ENCODE results near the gene COL9A1. TPM values are rescaled to one million over a fixed set of nuclear protein-coding genes. Genes with fewer than 3 reads are reported as not detected.

Gene COL9A1
- total RNA-seq (2021; ENCODE audit: unreplicated experiment) (not detected), Bru-seq, nascent RNA (not detected), BruChase-seq, experiment 1, labeled RNA remaining after a 2-hour chase (not detected), BruChase-seq, experiment 2, labeled RNA remaining after a 6-hour chase (percentile 2 among the genes with signal in this experiment)
- not detected for polyA plus RNA-seq (2012; ENCODE audit: insufficient read length)
- long read RNA-seq = 0 reads

GRCh38 chr6:70303034-70303525, at the start of gene COL9A1:
TSS of gene COL9A1 (minus strand) at chr6:70303084. CDS start at chr6:70302924, 160 bp downstream.
- TF ChIP-seq SIN3A (IDR thresholded peaks at IDR 0.05; ENCODE audit: borderline replicate concordance, insufficient read depth, low read depth, low read length) (no peak), POLR2AphosphoS5 (IDR thresholded peaks at IDR 0.05; ENCODE audit: low read depth, low read length) (no peak), TCF7L2 (IDR thresholded peaks at IDR 0.05; ENCODE audit: low read depth, low read length) (no peak), CTCF (IDR thresholded peaks at IDR 0.05) (no peak), REST (IDR thresholded peaks at IDR 0.05; ENCODE audit: insufficient read depth in 1 of 2, low read depth in 2 of 2, low read length in 1 of 2) (no peak)
- ChIA-PET CTCF (no interaction called here), POLR2A (no interaction called here)
- Histone ChIP-seq H3K27ac (ENCODE audit: low read length) (no peak within 1 kb of the TSS), H3K9me3 (ENCODE audit: control insufficient read depth, insufficient read depth, low read depth, low read length) (no peaks in the 10 kb centered on the region), H3K4me1 (ENCODE audit: control insufficient read depth, insufficient read depth, low read length) (no peaks in the 10 kb centered on the region), H3K27me3 (ENCODE audit: control insufficient read depth, insufficient read depth, low read length) (peaks cover 12% of the 10 kb centered on the region), H3K36me3 (ENCODE audit: control insufficient read depth, insufficient read depth, low read length) (no peaks in the 10 kb centered on the region), H3K4me3 (ENCODE audit: low read depth in 2 of 2, low read length in 2 of 2) (no peak within 1 kb of the TSS)
- intact Hi-C loops (cut with micrococcal nuclease; ENCODE audit: unreplicated experiment) = no loop called here
- no peak for DNase-seq (ENCODE audit: low read depth, low spot score)
- BruUV-seq (replicated peaks) = no TSS peak
- in situ Hi-C loops (cut with HindIII; ENCODE audit: low pct_unique_long_range_greater_than_20kb, low sequenced_read_pairs) = no loop called here
- no peak for ATAC-seq

GRCh38 chr6:70351461-70351860, 48.6 kb upstream of the COL9A1 start:
- POLR2A ChIA-PET = no interaction called here
- in situ Hi-C loops (cut with HindIII; ENCODE audit: low pct_unique_long_range_greater_than_20kb, low sequenced_read_pairs) = no loop called here

More at GRCh38 chr6:70351461-70351860, 48.6 kb upstream of the COL9A1 start:
- no peaks in the 10 kb centered on the region for H3K4me1 ChIP-seq (ENCODE audit: control insufficient read depth, insufficient read depth, low read length)
- CTCF ChIA-PET = no interaction called here
- no peak for ATAC-seq
- H3K4me3 ChIP-seq (ENCODE audit: low read depth in 2 of 2, low read length in 2 of 2) = no peak overlapping the region
- no peak for TF ChIP-seq REST (IDR thresholded peaks at IDR 0.05; ENCODE audit: insufficient read depth in 1 of 2, low read depth in 2 of 2, low read length in 1 of 2)
- no peak for TF ChIP-seq POLR2AphosphoS5 (IDR thresholded peaks at IDR 0.05; ENCODE audit: low read depth, low read length)
- TF ChIP-seq SIN3A (IDR thresholded peaks at IDR 0.05; ENCODE audit: borderline replicate concordance, insufficient read depth, low read depth, low read length) = no peak
- DNase-seq (ENCODE audit: low read depth, low spot score) = no peak
- H3K27me3 ChIP-seq (ENCODE audit: control insufficient read depth, insufficient read depth, low read length) = no peaks in the 10 kb centered on the region; the same call in 1 of the 2 replicates
- H3K9me3 ChIP-seq (ENCODE audit: control insufficient read depth, insufficient read depth, low read depth, low read length) = no peaks in the 10 kb centered on the region
- intact Hi-C loops (cut with micrococcal nuclease; ENCODE audit: unreplicated experiment) = no loop called here
- H3K27ac ChIP-seq (ENCODE audit: low read length) = no peak overlapping the region
- BruUV-seq (replicated peaks) = no TSS peak
- no peaks in the 10 kb centered on the region for H3K36me3 ChIP-seq (ENCODE audit: control insufficient read depth, insufficient read depth, low read length)
